ENCODE results near the gene PTPN14. TPM values are rescaled to one million over a fixed set of nuclear protein-coding genes. Genes with fewer than 3 reads are reported as not detected.
"Not testable (repeated sequence)": the region's sequence is repeated elsewhere in the genome, so short reads cannot be mapped to it uniquely, and the experiment has no call there.

Gene PTPN14
- total RNA-seq, 1 donor from 2014 or later: 3.2 TPM

DNA sequence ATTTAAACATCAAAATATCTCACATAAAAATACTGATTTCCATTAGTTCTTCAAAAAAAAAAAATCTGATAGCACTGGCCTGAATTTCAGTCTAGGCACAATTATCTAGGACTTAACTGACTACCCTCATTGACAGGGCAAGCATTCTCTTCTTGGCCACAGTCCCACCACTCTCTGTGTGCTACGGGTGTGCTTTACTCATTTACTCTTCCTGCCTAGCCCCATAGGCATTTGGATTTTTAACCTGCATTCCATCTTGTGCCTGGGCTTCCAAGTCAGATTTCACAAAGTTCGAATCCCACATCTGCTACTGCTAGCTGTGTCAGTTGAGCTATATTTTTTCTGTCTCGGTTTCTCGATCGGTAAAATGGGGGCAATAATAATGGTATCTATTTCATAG, 38.0 kb downstream of the PTPN14 start:
- DNase-seq (ENCODE audit: low spot score) (no peak), ATAC-seq (no peak)

DNA sequence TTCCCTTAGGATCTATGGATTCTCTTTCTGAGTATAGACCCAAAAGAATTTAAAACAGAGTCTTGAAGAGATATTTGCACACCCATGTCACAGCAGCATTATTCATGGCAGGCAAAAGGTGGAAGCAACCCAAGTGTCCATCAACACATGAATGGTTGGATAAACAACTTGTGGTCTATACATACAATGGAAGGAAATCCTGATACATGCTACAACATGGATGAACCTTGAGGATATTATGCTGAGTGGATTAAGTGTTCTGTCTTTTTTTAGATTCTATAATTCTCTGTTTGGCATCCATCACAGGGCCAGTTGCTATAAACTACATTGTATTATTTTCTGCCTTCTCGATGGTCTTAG, 39.8 kb downstream of the PTPN14 start:
- no peak for DNase-seq (ENCODE audit: low spot score)
- no peak for ATAC-seq

DNA sequence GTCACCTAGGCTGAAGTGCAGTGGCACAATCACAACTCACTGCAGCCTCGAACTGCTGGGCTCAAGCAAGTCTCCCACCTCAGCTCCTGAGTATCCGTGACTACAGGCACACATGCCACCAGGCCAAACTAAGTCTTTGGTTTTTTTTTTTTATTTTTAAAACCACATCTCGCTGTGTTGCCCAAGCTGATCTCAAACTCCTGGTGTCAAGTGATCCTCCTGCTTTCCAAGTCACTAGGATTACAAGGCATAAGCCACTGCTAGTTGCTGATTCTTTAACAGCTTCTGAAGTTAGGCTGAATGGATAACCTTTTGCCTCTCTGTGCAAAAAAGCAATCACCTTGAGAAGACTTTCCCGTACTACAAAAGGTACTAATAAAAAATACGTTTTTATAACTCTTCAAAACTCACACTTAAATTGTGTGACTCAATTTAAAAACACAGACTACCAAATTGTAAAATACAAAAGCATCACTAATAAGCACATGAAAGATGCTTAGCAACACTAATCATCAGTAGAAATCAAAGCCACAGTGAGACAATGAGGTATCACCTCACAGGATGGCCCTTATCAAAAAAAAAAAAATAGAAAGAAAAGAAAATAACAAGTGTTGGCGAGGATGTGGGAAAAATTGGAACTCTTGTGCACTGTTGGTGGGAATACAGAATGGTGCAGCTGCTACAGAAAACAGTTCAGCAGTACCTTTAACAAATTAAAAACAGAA, 40.3 kb downstream of the PTPN14 start:
- DNase-seq (ENCODE audit: low spot score) (no peak), ATAC-seq (no peak)

DNA sequence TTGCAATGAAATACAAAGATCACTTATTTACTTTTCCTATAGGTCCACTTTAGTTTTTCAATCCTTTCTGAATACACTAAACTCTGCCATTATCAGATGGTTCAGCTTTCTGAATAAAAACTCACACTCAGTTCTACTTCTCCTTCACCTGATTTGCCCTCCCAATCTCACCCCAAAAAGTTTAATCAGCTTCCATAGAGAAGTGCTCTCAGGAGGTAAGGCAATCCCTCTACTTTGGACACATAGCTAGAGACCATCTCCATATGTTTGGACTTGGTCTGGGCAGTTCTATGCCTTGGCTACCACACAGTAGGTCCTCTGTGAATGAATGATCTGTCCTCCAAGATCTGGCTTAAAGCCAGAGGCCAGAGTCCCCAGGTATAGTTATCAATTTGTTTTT, 40.9 kb downstream of the PTPN14 start:
- ATAC-seq (no peak), DNase-seq (ENCODE audit: low spot score) (no peak)

DNA sequence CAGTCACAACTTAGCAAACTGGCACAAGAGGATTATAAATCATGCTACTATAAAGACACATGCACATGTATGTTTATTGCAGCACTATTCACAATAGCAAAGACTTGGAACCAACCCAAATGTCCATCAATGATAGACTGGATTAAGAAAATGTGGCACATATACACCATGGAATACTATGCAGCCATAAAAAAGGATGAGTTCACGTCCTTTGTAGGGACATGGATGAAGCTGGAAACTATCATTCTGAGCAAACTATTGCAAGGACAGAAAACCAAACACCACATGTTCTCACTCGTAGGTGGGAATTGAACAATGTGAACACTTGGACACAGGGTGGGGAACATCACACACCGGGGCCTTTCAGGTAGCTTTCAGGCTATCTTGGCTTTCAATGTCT, 41.8 kb downstream of the PTPN14 start:
- not testable (repeated sequence) for DNase-seq (ENCODE audit: low spot score); ATAC-seq

DNA sequence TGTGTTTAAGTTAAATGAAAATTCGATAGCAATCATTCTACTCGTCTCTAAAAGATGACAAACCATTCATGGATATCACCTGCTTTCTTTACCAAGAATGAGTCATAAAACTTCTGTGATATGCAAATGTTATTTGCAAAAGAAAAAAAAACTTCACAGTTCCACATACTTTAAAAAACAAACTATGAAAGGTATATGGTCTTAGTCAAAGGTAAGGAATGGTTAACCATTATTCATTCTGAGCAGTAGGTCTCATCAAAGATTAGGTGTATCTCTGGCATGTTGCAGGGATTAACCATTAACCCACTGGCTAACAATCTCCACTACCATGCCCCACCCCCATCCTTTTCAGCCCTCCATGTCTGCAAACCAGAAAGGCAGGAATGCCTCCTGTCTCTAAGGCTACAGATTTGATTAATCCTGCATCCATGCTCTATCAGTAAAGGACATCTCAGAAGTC, 44.4 kb downstream of the PTPN14 start:
- ATAC-seq: peak; percentile 47
- DNase-seq (ENCODE audit: low spot score): no peak

DNA sequence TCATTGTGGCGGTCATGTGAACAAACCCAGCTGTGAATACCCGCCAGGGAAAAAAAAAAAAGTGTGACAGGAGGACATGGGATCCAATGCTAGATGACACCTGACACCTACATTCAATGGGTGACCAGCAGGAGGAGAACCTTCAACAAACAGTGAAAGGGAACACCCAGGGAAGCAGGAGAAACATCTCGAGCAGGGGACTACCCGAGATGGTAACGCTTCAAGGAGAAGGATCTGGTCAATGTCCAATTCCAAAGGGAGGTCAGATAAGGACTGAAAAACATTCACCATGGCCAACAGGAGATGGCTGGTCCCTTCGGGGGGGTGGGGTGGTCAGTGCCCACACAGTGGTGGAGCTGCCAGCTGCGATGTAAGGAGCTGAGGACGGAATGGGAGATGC, 46.3 kb downstream of the PTPN14 start:
- DNase-seq (ENCODE audit: low spot score) (no peak), ATAC-seq (no peak)

DNA sequence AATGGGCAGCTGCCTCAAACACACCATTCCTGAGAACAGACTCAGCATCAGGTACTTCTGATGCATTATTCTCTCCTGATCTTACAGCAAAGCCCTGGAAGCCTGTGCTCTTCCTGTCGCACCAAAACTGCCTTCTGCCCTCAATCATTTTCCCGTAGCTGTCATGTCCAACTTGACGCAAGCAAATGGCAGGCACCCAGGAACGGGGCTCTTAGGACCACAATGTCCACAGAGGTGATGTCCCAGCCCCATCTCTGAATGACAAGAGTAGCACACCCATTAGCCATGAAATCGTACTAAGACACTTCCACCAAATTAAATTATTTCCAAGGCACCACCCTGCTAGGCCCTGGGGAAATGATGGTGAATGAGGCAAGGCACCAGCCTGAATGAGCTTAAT, 47.1 kb downstream of the PTPN14 start:
- ATAC-seq (no peak), DNase-seq (ENCODE audit: low spot score) (no peak)

DNA sequence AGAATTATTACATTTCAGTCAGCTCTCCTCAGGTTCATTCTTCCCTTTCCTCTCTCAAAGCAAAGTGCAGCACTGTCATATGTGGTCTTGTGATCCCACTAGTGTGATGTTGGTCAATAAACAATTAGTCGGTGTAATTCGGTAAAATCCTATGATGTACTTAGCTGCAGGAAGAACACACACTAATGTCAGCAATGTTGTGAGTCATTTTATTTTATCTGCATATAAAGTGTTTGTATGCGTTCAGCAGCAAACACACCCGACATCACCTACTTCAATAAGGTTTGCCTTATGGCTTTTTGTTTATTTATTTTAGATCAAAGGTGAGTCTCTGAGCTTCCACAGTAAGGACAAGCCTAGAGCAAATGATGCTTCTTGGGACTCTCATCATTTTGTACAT, 47.8 kb downstream of the PTPN14 start:
- DNase-seq (ENCODE audit: low spot score): no peak
- no peak for ATAC-seq

DNA sequence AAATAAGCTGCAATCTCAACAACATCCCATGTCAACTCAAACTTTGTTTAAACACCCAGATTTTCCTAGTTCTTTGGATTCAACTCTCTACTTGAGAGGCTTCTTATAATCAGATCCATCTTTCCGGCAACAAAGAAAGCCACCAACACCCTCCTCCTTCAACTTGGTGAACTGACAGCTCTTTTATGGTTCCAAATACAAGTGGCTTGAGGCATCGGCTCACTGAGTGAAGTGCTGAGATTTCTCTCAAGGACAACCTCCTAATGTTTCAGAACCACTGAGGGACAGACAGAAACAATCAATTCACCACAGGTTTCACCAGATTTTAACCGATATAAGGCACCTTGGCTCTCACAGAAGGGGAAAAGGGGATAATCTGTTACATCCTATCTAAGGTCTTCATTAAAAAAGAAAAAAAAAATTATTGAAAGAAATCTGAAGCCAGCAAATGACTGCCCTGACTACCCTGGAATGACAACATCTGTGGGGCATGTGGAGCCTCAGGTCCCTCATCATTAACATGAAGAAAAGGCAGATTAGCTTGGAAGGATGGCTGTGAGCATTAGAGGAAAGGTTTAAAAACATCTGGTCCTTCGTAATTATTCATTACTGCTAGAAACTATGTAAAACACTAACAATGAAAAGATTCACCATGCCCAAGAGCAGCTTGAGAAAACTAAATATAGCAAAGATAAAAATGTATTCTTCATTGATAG, 50.9 kb downstream of the PTPN14 start:
- no peak for ATAC-seq
- no peak for DNase-seq (ENCODE audit: low spot score)

DNA sequence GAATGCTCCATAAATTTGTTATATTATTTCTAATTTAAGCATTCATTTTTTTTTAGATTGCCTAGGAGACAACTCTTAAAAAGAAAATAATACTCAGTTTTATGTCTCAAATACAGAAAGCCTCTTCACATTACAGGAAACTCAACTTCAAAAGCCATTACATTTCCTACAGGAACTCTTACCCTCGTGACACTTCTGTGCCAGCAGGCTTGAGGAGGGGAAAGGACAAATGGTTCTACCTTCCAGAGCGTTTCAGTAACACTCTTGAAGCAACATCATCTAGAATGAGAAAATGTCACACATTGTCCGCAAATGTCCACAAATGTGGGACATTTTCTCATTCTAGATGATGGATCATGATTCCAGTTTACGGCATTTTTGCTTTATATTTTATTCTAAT, 51.7 kb downstream of the PTPN14 start:
- DNase-seq (ENCODE audit: low spot score): no peak
- ATAC-seq: no peak

DNA sequence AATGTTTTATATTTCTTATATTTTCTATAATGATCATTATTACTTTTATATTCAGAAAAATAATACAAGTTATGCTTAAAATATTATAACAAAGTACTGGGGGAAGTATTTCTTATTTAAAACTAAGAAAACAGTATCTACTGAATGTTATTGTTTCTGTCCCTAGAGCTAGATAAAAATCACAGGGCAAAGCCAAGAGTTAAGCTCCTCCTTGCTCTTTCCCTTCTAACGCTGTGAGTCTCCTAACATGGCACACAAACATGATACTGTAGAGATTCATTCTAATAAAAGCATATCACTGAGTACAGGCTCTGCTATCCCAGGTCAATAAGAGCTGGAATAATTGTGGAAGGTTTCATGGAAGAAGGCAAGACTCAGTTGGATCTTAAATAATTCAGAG, 53.4 kb downstream of the PTPN14 start:
- ATAC-seq (no peak), DNase-seq (ENCODE audit: low spot score) (no peak)

DNA sequence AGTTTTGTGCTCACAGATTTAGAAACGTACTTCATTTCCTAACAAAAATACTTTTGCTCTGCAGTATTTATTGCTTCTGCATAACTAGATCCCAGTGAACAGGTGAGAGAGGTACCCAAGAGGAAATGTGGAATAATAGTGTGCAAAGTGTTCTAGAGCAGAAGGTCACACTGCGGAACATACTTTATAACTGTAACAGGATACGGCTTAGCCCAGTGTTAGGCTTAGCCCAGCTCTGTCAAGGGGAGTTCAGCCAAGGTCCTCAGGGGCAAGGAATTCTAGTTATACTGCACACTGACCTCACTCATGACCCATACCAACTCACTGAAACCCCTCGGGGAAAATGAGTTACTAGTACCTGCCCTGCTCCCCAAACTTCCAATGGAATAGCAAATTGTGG, 55.3 kb downstream of the PTPN14 start:
- ATAC-seq (no peak), DNase-seq (ENCODE audit: low spot score) (no peak)

DNA sequence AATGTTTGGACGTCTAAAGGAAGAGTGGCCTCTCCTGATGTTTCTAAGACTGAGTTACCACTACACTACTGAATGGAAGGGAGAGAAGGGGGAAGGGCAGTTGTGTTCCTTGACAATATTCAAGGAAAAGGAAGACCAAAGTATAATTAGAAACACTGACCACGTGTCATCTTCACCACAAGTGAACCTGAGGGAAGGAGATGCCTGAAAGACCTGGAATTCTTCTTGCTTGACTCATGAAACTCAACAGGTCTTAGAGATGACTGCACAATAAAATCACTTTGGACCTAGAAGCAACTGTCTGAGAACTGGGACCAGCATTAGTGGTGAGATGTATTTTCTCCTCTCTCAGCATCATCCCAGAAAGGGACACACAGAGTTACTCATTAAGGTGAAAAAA, 56.7 kb downstream of the PTPN14 start:
- no peak for ATAC-seq

DNA sequence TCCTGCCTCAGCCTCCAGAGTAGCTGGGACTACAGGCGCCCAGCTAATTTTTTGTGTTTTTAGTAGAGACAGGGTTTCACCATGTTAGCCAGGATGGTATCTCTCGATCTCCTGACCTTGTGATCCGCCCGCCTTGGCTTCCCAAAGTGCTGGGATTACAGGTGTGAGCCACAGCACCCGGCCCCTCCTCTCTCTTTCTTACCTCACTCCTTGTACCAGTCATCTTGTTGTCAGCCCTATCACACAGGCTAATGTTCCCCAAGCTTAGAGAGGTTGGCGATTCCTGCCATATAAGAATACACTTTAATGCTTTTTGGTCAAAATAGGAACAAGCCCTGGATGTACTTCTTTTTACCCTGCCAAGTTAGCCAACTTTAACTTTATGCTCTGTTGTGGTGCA, 57.2 kb downstream of the PTPN14 start:
- not testable (repeated sequence) for ATAC-seq; DNase-seq (ENCODE audit: low spot score)

More for the DNA sequence above, 56.7 kb downstream of the PTPN14 start:
- no peak for DNase-seq (ENCODE audit: low spot score)

DNA sequence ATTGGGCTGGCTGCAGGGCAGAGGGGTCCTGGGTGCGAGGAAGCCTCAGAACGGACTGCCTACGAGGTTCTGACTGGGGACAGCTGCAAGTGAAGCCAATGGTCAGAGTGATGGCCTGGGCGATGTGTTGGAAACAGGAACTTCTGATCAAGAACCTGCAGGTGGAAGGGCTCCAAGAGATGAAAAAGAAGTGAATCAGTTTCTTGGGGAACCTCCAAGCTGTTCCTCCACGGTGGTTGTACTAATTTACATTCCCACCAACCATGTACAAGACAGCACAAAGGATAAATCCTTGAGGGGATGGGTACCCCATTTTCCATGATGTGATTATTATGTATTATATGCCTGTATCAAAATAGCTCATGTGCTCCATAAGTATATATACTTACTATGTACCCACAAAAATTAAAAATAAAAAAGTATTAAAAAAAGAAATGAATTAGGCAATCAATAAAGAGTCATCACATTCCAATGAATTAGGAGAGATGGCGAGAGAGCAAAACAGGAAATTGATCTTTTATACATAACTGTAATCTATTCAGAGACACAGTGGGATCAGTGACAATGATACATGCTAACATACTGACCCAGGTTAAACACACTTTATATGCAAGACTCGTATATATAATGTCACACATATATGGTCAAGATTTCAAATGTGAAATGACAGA, 58.1 kb downstream of the PTPN14 start:
- ATAC-seq (no peak), DNase-seq (ENCODE audit: low spot score) (no peak)

DNA sequence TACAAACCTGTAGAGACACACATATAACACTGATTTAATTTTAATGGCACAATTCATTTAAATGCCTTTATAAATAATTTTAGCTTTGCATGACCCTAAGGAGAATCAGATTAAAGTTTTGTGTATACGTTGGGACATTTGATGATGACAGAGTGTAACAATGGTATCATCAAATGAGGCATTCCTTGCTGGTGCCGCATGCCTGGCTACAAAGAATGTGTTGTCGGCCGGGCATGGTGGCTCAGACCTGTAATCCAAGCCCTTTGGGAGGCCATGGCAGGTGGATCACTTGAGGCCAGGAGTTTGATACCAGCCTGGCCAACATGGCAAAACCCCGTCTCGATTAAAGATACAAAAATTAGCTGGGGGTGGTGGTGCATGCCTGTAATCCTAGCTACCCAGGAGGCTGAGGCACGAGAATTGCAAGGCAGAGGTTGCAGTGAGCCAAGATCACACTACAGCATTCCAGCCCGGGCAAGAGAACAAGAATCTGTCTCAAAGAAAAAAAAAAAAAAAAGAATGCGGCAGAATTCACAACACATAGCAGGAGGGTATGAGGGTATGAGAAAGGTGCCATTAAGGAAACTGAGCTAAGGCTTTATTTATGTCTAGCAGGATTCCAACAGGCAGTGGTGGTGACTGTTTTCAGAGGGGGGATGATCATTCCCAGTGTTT, 58.9 kb downstream of the PTPN14 start:
- no peak for ATAC-seq
- no peak for DNase-seq (ENCODE audit: low spot score)

DNA sequence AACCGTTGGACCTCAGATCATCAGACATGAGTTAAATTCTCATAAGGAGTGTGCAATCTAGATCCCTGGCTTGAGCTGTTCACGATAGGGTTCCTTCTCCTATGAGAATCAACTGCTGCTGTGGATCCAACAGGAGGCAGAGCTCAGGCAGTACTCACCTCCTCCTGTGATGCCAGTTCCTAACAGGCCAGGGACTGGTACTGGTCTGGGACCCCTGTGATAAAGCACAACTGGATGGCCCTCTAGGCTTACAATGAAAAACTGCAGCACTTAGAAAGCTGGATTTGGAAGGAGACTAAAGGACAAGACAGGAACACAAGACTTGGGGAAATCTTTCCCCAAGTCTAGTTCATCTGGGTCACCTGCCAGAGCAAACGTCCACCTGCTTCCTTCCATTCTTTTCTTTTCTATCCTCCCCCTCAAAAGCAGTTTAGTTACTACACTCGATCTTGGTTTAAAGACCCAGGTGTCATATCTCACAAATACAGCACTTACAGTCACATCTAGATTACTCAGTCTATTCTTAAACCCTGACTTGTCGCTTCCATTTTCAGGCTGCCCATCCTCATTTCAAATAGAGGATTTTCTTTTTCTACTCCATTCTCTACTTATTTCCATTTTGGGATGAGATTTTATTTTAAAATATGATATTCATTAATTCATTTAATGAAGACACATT, 59.8 kb downstream of the PTPN14 start:
- DNase-seq (ENCODE audit: low spot score): no peak
- no peak for ATAC-seq

DNA sequence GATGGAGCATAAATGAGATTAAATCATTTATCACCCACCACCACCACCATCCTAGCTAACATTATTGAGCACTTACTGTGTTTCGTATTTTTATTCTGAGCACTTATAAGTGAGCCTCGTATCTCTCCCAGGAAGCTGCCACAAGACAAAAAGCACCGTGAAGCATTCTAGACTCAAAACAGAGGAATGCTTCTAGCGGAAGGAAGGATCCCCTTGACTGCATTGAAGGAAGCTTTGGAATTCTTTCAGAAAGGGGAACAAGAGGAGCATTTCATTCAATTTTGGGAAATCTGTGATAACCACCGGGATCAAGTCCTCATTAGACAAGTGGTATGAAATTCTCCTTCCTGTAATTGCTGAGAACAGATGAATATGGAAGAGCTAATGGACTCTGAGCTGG, 66.3 kb downstream of the PTPN14 start:
- no peak for ATAC-seq
- no peak for DNase-seq (ENCODE audit: low spot score)

DNA sequence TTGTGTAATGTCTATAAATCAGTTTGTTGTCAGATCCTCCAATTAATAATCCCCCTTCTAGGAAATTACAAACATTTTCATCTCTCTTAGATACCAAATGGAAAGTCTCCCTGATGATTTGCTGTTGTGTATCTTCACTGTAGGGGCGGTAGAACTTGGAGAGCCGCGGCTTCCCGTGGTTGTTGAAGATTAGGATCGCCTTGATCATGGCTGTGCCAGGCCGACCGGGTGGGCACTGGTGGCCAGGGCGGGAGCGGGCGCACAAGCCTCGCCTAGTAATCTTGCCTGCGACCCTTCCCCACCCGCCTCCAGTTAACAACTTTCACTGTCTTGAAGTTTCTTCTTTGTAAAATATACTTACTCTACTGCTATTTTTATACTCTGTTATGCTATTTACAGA, 68.2 kb downstream of the PTPN14 start:
- DNase-seq (ENCODE audit: low spot score); ATAC-seq: not testable (repeated sequence)

All from left lobe of liver (tissue), 2 donors.